ENCODE data around the gene UGDH.

UGDH gene

GRCh38 chr4:39451423-39452023, 75.7 kb downstream of the UGDH start:
- no peak for DNase-seq

DNA sequence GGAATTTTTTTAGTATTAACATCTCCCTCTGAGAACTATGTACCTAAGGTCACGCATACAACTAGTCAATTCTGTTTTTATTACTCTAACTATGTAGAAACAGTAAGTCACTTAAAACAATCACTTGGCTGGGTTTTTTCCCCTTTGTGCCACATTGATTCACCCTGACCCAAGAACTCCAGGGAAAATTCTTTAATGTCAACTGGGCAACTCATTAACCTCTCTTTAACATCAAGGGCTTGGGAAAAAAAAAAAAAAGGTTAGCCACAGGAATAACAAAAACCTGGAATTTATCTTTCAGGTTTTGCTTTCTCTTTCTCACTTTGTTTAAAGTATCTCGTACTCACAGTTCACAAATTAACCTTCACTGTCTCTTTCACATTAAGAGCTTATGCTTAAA, 76.6 kb downstream of the UGDH start:
- DNase-seq, result no peak

Data from NCI-H1694 (cell line).